NCI-H774 (cell line): ENCODE results near the gene GRIA4.

Experiments used
- DNase-seq: peaks from one replicate; lab custom pipeline; 2025; lab: John Stamatoyannopoulos, UW

GRIA4 gene

DNA sequence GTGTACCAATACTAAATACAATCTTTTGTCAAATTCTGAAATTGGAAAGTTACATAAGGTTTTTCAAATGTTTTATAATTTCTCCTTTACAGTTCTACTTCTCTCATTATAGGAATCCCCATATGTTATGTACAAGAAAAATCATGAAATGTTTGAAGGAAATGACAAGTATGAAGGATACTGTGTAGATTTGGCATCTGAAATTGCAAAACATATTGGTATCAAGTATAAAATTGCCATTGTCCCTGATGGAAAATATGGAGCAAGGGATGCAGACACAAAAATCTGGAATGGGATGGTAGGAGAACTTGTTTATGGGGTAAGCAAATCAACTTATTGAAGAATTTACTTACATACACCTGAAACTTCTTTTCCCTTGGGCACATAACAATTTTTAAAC, 308.7 kb downstream of the GRIA4 start:
- DNase-seq = no peak

DNA sequence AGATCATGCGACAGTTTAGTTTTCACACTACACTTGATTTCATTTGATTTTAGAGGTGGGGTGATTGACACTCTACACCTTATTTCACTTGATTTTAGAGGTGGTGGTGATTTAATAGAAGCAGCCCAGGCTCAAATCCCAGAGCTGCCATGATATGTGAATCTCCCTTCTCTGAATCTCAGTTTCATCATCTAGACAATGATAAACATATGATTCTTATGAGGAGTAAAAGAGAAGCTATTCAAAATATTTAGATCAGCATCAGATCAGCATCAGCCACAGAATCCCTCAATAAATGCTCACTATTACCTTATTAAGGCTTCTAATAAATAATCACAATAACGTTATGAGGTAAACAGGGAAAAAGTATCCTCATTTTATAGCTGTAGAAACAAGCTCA, 313.4 kb downstream of the GRIA4 start:
- no peak for DNase-seq

DNA sequence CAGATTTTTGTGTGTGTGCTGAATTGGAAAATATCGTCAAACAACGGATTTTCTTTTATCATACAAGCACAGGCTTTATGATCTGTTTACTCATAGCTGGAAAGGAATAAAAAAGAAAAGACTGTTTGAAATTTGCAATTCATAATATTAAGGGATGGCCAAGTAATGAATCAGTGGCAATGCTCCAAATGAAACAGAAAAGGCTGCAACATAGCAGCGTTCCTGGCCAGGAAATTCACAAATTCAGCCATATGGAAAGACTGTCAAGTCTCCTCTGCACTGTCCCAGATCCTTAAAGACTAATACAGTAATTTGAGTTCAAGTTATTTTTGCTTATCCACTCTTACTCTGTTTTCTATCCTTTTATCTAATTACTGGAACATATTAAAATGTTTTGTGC, 313.9 kb downstream of the GRIA4 start:
- no peak for DNase-seq

DNA sequence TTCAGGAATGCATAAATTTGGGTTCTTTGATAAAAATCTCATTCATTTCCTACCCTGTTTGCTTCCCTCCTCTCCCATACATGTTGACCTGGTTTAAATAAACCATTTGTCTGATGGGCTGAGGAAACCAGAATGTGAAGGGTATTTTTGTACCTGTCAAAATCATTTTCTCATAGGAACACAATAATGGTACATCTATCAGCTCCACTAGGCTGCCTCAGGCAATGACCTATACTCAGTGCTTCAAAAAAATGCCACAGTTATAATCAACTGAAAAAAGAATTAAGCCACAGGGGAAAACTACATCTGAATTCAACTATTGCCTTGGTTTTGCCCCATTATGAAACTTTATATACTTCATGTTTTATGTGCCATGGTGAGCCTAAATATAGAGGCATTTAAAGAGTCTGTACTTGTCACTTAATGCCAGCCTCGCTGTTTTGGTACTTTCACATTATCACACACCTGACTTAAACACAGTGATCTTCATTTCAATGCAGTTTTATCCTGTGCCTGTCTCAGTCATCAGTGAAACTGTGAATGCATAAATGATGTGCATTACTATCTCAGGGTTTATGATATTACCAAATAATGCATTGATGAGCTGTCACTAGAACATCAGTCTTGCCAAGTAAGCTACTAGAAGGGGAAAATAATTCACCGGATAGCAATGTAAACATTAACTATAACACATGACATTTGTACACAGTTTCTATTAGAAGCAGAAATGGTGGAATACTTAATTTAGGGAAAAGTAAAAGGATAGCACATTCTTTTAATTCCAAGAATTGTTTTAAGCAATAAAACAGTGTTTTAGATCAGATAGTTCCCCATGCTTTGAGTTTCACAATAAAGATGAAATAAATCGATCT, 319.4 kb downstream of the GRIA4 start:
- DNase-seq = no peak

DNA sequence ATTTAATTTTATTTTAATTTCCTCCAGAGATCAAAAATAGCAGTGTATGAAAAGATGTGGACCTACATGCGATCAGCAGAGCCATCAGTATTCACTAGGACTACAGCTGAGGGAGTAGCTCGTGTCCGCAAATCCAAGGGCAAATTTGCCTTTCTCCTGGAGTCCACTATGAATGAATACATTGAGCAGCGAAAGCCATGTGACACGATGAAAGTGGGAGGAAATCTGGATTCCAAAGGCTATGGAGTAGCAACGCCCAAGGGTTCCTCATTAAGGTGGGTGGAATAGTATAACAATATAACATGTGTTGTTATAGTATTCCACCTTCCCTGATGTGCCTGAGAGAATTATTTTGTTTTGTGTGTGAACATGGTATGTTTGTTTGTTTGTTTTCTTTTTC, 323.8 kb downstream of the GRIA4 start:
- no peak for DNase-seq

DNA sequence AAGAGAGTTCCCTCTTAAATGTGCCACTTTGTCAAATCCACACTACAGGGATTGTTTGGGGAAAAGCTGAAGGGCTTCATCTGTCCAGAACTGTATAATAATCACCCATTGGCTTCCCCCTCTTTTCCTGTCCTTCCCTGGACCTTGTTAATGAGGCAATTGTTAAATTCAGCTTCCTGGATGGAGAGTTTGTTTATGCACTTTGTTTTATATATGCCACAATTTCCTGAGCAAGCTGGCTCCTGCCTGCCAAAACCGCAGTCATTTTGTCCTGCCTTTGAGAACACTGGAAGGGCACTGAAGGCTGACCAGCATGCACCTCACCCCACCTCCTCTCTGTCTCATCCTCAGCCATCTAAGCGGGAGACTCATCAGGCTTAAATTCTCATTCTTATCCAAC, 325.9 kb downstream of the GRIA4 start:
- DNase-seq = peak; percentile 29

DNA sequence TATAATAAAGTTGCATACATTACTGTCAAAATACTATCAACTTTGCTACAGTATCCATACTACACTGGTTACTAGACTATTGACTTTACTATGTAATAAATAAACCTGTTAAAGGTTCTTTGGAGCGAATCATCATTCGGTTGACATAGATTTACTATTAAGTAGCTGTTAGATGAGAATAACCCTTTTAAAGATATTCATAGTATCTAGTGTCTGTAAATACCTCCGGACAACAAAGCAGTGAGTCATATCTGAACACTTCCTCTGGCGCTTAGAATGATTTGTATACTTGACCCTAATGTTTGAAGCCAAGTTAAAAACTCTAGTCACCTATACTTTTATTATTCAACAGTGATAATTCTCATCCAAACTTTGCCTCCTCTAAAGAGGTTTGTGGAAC, 327.5 kb downstream of the GRIA4 start:
- DNase-seq = no peak

DNA sequence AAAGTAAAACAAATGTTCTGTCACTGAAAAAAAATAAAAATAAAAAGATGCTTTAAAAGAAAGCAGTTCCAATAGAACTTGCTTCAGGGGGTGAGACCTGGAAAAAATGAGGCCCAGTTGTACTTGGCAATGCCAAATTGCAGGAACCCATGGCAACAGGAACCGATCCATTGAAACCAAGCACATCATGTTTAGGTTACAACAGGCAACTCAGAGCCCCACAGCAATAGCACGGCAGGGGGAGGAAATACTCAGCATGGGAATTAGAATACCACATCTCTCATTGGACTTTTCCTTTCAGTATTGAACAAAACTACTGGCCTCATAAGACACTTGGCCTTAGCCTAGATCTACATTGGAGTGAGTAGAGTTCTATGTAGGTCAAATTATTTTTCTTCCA, 327.9 kb downstream of the GRIA4 start:
- DNase-seq = no peak

DNA sequence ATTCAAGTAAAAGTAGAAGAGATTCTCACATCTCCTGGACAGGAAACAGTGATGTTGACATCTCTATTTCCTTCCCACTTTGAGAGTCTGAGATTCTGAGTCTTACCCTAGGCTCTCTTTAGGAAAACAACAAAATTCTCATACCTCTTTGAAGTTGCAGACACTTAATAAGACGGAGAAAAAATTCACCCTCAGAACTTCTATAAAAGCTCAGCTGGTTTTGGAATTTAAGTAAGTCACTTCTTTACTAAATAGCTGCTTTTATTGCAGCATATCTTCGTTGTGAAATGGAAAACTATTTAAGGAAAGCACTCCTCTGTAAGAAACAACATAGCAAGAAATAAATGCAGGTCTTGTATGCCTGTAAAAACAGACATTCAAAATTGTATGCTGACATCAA, 333.0 kb downstream of the GRIA4 start:
- no peak for DNase-seq

DNA sequence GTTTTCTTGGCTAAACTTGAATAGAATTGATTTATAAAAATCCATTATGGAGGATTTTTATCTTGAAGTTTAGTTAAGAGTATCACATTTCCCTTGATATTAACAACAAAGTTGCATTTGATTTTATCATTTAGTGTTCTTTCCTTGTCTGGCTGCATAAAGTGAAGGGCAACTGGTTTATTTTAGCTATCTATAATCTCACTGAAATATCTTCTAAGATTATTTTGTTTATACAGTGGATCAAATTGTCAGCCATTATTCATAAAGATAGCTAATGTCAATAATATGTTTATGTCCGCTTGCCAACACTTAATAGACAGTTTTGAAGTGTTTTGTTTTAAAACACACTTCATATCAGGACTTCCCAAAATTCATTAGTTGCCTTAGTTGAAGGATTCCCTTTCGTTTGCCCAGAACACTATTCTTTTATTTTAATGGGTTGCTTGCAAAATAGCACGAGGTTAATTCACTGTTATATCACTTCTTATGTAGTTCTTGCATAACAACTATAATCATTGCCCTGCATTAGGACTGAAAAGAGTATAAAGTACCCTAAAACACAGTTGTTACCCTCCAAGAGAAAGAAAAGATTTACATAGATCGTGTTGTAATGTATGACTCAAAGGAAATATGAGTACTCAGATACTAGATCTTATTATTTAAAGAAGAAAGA, 339.2 kb downstream of the GRIA4 start:
- no peak for DNase-seq

DNA sequence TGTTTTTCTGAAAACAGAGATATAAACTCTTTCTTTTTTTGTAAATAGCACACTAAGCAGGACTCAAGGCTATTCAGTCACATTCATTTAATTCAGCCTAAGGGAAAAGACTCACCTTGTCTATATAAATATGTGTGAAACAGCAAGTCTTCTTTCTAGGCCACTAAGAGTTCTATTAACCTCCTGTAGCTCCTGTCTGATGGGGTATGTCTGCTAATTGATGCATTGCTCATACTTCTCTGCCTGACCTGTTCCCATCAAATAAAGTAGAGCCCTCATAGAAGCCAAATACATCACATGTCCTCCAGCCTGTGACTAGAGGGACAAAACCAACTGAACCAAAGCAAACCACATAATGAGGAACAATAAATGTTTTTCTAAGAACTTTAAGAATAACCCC, 344.0 kb downstream of the GRIA4 start:
- no peak for DNase-seq

DNA sequence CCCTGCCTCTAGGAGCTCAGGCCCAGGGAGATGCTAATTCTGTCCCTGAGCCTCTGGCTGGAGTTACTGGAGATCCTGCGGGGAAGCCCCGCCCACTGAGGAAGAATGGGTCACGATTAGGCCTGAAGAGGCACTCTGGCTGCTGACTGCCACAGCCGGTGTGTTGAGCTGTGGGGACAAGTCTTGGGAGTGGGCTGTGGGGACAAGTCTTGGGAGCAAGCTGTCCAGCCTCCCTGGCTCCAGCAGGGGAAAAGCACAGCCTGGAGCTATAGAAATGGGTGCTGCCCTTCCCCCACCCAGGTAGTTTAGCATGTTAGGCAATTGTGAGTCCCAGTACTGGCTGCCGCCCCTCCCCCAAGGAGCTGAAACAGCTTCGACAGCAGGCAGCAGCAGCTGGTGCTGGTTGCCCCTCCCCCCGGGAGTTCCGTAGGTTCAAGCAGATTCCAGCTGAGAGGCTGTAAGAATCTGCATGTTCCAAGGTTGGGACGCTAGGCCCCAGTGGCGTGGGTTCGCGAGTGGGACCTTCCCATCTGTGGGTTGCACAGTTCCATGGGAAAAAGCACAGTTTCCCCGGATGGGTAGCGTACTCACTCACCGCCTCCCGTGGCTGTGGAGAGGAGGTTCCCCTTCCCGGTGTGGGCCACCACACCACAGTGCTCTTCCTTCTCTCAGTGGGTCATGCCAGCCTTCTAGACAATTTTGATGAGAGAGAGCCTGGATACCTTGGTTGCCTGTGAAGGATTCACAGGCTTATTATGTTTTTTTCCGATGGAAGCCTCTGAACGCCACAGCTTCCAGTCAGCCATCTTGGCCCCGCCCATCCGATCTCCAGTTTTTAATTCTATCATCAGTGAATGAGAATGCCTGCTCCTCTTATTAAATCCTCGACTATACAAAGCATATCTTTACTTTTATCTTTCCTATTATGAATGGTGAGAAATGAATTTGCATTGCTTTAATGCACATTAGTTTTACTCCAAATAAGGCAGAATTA, 350.7 kb downstream of the GRIA4 start:
- DNase-seq = no peak

DNA sequence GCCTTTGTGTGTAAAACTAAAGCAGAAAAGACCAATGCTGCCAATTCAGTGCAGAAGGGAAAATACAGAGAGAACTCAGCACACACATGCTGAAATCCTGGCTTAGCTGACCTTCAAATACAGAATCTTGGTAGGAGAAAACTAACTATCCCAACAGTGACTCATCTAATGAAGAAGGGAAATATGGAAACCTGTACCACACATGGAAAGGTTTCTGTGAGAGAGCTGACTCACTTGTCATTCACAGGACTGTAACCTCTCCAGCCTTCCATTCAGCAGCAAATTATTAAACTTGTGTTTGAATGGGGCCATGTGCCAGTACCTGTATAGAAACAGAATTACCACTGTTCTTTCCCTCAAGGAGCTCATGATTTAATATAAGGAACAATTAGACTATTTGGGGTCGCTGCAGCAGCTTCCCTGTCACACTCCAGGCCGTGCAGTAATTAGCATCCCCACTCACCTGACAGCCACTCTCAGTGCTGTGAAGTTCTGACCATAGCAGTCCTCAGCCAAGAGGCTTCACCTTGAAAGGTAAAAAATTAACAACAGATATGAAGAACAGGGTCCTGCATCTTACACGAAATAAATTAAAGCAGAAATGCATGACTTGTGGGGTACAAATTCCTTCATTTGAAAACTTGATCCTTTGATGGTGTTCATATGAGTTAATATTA, 358.3 kb downstream of the GRIA4 start:
- no peak for DNase-seq

DNA sequence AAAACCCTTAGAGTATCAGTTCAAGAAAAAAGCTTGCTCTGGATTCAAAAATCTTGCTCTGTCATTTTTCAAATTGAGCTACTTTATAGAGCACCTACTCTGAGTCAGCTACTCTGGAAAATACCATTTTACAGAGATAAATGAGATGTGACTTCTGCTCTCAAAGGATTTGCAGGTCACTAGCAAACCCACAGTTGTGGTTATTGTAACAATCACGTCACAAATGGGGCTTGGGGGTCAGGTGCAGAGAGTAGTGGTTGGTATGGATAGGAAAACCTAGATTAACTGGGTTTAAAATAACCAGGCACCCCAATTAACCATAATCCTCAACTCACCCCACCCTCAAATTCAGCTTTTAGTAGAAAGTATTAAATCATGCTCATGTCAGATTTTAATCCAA, 359.9 kb downstream of the GRIA4 start:
- DNase-seq = no peak

DNA sequence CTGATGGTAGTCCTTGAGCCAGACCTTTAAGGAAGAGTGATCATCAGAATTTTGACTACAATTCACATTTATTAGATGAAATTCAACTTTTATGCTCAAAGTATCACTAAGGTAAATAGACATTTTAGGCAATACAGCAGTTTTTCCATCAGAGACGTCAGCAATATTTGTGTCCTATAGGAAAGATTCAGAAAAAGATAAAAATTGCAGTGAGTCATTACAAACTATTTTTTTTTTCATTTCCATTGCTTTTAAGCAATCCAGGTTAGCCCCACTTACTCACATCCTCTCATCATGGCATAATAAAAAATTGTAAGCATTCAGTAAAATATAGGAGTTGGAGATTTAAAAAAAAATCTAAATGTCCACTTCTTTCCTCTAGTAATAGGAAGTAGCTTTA, 365.3 kb downstream of the GRIA4 start:
- DNase-seq = no peak

DNA sequence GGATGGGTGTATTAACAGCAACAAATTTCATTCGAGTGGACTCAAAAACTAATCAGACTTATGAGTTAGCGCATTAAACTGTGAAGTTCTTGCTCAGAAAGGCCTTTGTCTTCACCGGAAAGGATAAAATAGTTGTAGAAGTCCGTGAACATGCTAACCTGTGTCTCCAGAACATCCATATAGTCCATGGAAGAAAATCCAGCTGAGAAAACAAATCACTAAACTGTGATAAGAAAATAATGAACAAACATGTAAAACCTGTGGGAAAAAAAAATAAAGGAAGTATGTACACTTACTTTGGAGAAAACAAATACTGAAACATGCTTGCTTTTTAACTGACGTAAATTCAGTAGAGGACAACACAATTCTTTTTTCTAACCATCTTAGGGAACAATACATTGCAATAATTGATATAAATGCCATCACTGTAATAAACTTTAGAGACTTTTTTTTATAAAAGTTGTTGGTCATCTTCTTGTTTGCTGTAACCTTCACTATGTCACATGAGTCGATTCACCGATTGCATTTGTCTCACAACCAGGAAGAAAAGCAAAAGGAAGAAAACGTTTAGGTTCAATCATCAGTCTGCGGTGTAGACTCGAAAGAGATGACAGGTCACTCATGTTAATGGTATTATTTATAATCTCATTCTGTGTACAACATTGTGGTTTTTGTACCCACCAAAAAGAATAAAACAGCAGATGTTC, 370.3 kb downstream of the GRIA4 start:
- DNase-seq = no peak

DNA sequence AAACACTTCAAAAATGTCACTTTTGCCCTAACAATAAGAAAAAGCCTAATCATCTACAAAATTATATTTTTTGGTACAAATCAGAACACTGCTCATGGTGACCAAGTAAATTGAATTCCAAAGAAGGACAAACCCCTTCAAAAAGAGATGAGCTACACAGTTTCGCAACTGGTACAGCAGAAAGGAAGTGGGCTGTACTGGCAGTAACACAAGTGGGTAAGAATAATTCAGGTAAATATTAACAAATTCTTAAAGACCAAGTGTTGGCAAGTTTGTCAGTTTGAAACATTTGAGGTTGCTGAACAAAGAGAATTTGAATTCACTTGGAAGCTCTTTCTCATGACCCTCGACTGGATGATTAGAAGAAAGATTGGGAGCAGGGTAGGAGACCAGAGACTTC, 376.7 kb downstream of the GRIA4 start:
- no peak for DNase-seq

DNA sequence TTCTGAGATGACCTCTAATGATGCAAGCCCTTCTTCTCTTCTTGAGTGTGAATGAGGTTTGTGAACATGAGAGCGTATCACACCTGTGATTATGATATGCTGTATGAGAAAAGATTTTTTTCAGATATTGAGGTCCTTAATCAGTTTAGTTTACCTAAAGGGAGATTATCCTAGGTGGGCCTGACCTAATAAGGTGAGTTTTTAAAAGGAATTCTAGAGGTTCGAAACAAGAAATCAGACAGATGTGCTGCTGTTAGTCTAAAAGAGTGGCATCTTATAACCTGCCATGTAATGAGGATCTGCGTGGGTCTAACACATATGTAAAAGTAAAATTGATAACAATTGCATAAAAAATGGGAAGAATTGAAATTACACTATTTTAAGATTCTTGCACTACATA, 378.3 kb downstream of the GRIA4 start:
- DNase-seq = no peak

DNA sequence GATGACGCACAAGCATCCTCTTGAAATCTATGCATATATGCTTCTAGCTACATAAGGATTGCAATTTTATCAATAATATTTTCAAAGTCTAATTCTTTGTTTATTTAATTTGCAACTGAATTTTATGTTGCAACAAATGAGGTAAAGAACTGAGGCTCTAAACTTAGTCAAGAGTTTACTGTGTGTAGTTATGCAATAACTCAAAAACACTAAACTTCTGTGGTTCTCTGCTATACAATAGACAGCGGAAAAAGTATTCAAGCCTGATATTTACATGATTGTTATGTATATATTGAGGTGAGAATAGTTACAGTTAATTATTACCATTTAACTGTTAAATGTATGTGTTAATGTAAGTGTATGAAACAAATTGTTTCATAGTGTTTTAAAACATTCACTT, 379.3 kb downstream of the GRIA4 start:
- DNase-seq = no peak

DNA sequence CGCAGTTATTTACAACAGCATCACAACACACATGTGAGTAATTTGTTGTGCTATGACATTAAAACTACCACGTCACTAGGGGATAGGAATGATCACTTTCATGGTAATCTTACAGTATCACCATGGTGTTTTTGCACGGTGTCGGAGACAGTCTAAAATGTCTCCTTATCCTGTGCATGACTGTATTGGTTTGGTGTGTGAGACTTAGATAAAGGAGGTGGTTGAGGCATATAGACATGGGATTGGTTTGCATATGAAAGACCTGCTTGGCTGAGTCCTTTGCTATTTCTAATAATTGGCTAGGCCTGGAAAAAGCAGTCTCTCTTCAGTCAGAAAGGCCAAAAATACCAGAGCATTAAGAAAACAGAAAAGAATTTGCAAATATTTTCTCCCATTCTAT, 382.0 kb downstream of the GRIA4 start:
- DNase-seq = no peak

DNA sequence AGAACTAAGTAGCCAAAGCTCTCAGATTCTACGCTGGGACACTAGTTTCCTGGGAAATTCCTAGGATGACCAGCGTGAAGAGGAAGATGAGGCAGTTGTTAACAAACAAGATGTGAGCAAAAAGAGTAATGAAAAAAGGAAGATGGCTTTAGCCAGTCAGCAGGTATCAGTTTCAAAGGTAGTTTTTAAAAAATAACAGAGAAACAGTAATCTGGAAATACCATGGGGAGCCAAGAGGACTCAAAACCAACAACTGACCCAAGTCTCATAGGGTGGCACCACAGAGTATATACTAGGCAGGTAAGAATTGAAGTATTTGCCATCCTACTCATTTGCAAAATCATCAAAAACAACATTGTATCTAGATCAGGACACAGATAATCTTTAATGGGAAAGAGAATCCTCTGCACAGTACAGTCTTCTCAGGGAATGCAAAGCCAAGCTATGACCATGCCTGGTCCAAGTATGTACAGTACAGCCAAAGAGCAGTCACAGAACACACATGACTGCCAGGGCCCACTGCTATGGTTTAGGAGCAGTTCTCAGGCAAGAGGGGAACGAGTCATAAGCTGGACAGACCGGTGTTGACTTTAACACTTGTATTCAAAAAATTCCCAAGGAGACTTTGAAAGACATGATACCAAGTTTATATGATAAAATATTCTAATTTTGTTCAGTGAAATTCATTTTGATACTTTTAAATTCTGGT, 391.6 kb downstream of the GRIA4 start:
- no peak for DNase-seq
